ENCODE data around the gene UGT1A3.
"Not testable (repeated sequence)": the region's sequence is repeated elsewhere in the genome, so short reads cannot be mapped to it uniquely, and the experiment has no call there.

UGT1A3 gene

GRCh38 chr2:233708942-233709341 is 19.9 kb upstream of the UGT1A3 start:
- DNase-seq, result no peak

GRCh38 chr2:233711312-233712008 is 17.4 kb upstream of the UGT1A3 start:
- DNase-seq, result peak; percentile 57

GRCh38 chr2:233712611-233713261 is 16.1 kb upstream of the UGT1A3 start, which contains the start of gene UGT1A5:
Gene UGT1A5, plus strand, starts transcription at chr2:233712907. Its CDS starts 85 bp downstream, at chr2:233712992.
- no peak for DNase-seq

GRCh38 chr2:233713262-233713615 is 15.6 kb upstream of the UGT1A3 start:
- DNase-seq, result no peak

GRCh38 chr2:233714121-233714520 is 14.7 kb upstream of the UGT1A3 start:
- no peak for DNase-seq

- no peak for DNase-seq
Measured at GRCh38 chr2:233718552-233718951, 10.3 kb upstream of the UGT1A3 start, which contains the start of gene UGT1A4. Gene UGT1A4, plus strand, starts transcription at chr2:233718736. Its CDS starts 85 bp downstream, at chr2:233718821.

GRCh38 chr2:233736868-233737653 is 8.2 kb downstream of the UGT1A3 start:
- DNase-seq, result not testable (repeated sequence)

- DNase-seq, result no peak
Measured at GRCh38 chr2:233740870-233741269, 12.0 kb downstream of the UGT1A3 start.

GRCh38 chr2:233743464-233744259 is 14.8 kb downstream of the UGT1A3 start:
- no peak for DNase-seq

GRCh38 chr2:233745073-233745755 is 16.4 kb downstream of the UGT1A3 start:
- no peak for DNase-seq

- DNase-seq, result not testable (repeated sequence)
Measured at GRCh38 chr2:233745838-233746237, 17.0 kb downstream of the UGT1A3 start.

GRCh38 chr2:233746475-233747282 is 17.8 kb downstream of the UGT1A3 start:
- no peak for DNase-seq

GRCh38 chr2:233747283-233747544 is 18.4 kb downstream of the UGT1A3 start:
- DNase-seq, result no peak

- DNase-seq, result not testable (repeated sequence)
Measured at GRCh38 chr2:233750689-233751088, 21.8 kb downstream of the UGT1A3 start.

- not testable (repeated sequence) for DNase-seq
Measured at GRCh38 chr2:233751212-233752009, 22.6 kb downstream of the UGT1A3 start.

GRCh38 chr2:233754872-233755611 is 26.2 kb downstream of the UGT1A3 start:
- no peak for DNase-seq

GRCh38 chr2:233756429-233757081 is 27.7 kb downstream of the UGT1A3 start:
- DNase-seq, result no peak

GRCh38 chr2:233758141-233758540 is 29.3 kb downstream of the UGT1A3 start:
- DNase-seq, result no peak

- no peak for DNase-seq
Measured at GRCh38 chr2:233758849-233759248, 30.0 kb downstream of the UGT1A3 start.
